ENCODE data around the gene PDZD4. TPM values are rescaled to one million over a fixed set of nuclear protein-coding genes. Genes with fewer than 3 reads are reported as not detected.
A peak's percentile ranks its signal among the peaks of the same experiment; 100 is the strongest.

Gene PDZD4
- total RNA-seq, 4 donors from 2014 or later: 20.0 to 48.4 (median 36.9) TPM

DNA sequence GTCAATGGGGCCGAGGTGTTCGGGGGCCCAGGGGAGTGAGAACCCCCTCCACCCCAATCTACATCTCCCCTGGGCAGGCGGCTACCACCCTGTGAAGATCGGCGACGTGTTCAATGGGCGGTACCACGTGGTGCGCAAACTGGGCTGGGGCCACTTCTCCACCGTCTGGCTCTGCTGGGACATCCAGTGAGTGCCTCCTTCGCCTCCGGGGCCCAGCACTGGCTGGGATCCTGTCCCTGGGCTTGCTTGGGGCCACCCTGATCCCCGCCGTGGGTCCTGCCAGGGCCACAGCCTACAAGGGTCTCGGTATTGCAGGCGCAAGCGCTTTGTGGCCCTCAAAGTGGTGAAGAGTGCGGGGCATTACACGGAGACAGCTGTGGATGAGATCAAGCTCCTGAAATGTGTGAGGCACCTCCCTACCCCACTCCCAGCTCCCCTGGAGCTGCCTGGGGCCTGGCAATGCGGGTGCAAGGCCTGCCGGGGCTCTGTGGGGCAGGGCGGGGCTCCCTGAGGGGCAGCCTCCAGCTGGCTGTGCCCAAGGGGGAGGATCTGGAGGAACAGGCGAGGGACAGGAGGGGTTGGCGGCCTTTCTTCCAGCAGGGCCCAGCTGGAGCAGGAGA is 48.8 kb downstream of the PDZD4 start:
- H3K27me3 ChIP-seq: no peaks in the 10 kb centered on the region
- no peak for DNase-seq (ENCODE audit: extremely low spot score)
- peak overlapping the region; percentile 57 to 81 (median 74) for H3K27ac ChIP-seq (replicated peaks in 1 of 4)
- no peak overlapping the region for H3K4me3 ChIP-seq
- intact Hi-C loops (cut with DNase I): no loop called here
- 82% methylated on average over 5 of the region's 24 CpGs for WGBS
- H3K36me3 ChIP-seq: peaks cover 0 to 41% (median 25%) of the 10 kb centered on the region in 4 donors
- H3K9me3 ChIP-seq: no peaks in the 10 kb centered on the region
- peaks cover 4 to 30% (median 19%) of the 10 kb centered on the region in 4 donors for H3K4me1 ChIP-seq
- TF ChIP-seq, protein P1, sequence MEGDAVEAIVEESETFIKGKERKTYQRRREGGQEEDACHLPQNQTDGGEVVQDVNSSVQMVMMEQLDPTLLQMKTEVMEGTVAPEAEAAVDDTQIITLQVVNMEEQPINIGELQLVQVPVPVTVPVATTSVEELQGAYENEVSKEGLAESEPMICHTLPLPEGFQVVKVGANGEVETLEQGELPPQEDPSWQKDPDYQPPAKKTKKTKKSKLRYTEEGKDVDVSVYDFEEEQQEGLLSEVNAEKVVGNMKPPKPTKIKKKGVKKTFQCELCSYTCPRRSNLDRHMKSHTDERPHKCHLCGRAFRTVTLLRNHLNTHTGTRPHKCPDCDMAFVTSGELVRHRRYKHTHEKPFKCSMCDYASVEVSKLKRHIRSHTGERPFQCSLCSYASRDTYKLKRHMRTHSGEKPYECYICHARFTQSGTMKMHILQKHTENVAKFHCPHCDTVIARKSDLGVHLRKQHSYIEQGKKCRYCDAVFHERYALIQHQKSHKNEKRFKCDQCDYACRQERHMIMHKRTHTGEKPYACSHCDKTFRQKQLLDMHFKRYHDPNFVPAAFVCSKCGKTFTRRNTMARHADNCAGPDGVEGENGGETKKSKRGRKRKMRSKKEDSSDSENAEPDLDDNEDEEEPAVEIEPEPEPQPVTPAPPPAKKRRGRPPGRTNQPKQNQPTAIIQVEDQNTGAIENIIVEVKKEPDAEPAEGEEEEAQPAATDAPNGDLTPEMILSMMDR (IDR thresholded peaks at IDR 0.05): no peak
- TF ChIP-seq EP300 (IDR thresholded peaks at IDR 0.05) (no peak), POLR2A (IDR thresholded peaks at IDR 0.05; ENCODE audit: low read depth) (no peak), POLR2AphosphoS5 (IDR thresholded peaks at IDR 0.05) (no peak)

DNA sequence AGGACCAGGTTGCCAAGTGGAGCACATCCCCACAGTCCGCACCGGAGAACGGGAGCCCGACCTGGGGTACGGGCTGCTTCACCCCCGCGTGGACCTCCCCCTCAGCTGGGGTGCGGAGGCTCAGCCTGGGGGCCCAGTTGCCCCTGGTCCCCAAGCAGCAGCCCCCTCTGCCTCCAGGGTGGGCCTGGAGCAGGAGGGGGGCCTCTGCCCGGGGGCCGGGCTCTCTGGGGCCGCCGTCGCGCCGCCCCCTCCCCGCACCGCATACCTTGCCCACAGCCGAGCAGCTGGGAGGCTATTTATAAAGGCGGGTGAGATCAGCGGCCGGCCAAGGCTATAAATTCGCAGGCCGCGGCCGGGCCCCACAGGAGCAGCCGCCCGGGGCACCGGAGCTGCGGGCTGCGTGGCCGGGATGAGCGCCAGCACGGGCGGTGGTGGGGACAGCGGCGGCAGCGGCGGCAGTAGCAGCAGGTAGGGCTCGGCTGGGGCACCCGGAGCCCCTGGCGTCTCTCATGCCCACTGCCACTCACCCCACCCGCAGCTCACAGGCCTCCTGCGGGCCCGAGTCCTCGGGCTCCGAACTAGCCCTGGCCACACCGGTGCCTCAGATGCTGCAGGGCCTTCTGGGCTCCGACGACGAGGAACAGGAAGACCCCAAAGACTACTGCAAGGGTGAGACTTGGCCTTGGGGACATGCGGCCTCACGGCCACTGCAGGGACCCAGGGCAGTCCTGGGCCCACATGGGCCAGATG is 49.5 kb downstream of the PDZD4 start, which contains the start of gene SRPK3:
SRPK3 (plus strand) TSS at position 364 of the 750 bp plus-strand sequence; CDS start at position 410, 46 bp downstream.
- 60% methylated on average over 5 of the region's 52 CpGs for WGBS
- intact Hi-C loops (cut with DNase I): no loop called here
- Histone ChIP-seq H3K36me3 (peaks cover 0 to 36% (median 20%) of the 10 kb centered on the region in 4 donors), H3K4me1 (peaks cover 4 to 30% (median 19%) of the 10 kb centered on the region in 4 donors), H3K9me3 (no peaks in the 10 kb centered on the region), H3K27ac (replicated peaks in 1 of 4) (peak within 1 kb of the TSS; percentile 57 to 81 (median 74)), H3K27me3 (no peaks in the 10 kb centered on the region), H3K4me3 (peak within 1 kb of the TSS; percentile 9 to 28 (median 14))
- no peak for DNase-seq (ENCODE audit: extremely low spot score)
- TF ChIP-seq, protein P1 (IDR thresholded peaks at IDR 0.05): no peak
- TF ChIP-seq EP300 (IDR thresholded peaks at IDR 0.05) (no peak), POLR2AphosphoS5 (IDR thresholded peaks at IDR 0.05) (peak in 1 of 2 donors; percentile 24), POLR2A (IDR thresholded peaks at IDR 0.05; ENCODE audit: low read depth) (peak; percentile 22)

DNA sequence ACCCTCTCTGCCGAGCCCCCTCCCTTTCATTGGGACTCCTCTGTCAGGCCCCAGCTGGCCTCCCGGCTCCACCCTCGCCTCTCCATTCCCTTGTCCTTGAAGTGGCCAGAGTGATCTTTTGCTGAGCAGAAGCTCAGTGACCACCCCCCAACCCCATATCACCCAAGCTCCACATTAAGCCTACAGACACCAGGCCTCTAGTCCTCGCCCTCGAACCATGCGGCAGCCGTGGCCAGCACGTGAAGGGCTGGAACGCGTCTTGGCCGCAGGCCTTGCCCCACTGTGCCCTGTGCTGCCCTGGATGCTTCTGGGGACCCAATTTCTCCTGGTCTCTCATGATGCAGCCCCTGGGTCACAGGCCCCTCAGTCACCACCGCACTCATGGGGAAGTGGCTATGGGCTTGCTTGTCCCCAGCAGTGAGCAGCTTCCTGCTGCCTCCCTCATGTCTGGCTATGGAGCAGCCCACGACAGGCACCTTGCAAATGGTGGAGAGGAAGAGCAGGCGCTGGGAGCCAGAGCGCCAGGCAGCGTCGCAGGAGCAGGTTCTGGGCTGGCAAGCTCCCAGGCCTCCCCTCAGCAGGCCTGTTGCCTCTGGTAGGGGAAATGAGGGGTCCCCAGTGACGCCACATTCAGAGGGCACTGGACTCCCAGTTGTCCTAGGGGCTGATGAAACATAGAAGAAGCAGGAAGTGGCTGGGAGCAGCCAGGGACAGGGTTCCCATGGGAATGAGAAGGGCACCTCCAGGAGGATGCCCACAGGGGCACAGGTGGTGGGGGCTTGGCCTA is 50.3 kb downstream of the PDZD4 start:
- Histone ChIP-seq H3K27ac (replicated peaks in 1 of 4) (peak overlapping the region; percentile 57 to 81 (median 74)), H3K4me1 (peaks cover 4 to 30% (median 19%) of the 10 kb centered on the region in 4 donors), H3K4me3 (peak overlapping the region in 3 of 4 donors; percentile 9 to 28 (median 16)), H3K36me3 (peaks cover 0 to 35% (median 16%) of the 10 kb centered on the region in 4 donors), H3K27me3 (no peaks in the 10 kb centered on the region), H3K9me3 (no peaks in the 10 kb centered on the region)
- intact Hi-C loops (cut with DNase I): no loop called here
- TF ChIP-seq EP300 (IDR thresholded peaks at IDR 0.05) (no peak), POLR2A (IDR thresholded peaks at IDR 0.05; ENCODE audit: low read depth) (no peak), POLR2AphosphoS5 (IDR thresholded peaks at IDR 0.05) (no peak)
- TF ChIP-seq, protein P1 (IDR thresholded peaks at IDR 0.05): no peak
- no peak for DNase-seq (ENCODE audit: extremely low spot score)
- 72% methylated on average over 10 of the region's 18 CpGs for WGBS

DNA sequence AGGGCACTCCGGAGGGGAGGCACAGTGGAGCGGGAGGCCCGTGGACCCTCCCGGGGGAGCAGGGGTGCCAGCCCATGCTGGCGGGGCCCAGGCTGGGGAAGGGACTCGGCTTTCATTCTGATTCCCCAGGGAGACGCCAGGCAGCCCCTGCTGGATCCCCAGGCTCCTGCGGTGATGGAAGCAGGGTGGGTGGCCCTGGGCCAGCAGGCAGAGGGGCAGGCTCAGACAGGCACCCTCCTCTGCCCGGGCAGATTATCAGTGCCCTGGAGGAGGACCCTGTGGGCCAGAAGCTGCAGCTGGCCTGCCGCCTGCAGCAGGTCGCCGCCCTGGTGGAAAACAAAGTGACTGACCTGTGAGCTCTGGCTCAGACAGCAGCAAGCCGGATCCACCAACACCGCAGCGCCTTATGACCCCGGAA is 51.7 kb downstream of the PDZD4 start:
- no peaks in the 10 kb centered on the region for H3K9me3 ChIP-seq
- no peak for TF ChIP-seq EP300 (IDR thresholded peaks at IDR 0.05)
- TF ChIP-seq POLR2A (IDR thresholded peaks at IDR 0.05; ENCODE audit: low read depth): no peak
- no peak for TF ChIP-seq POLR2AphosphoS5 (IDR thresholded peaks at IDR 0.05)
- TF ChIP-seq, protein P1 (IDR thresholded peaks at IDR 0.05): no peak
- no peak overlapping the region for H3K27ac ChIP-seq (replicated peaks in 1 of 4)
- peaks cover 0 to 39% (median 18%) of the 10 kb centered on the region in 4 donors for H3K36me3 ChIP-seq
- no peak for DNase-seq (ENCODE audit: extremely low spot score)
- no peaks in the 10 kb centered on the region for H3K27me3 ChIP-seq
- intact Hi-C loops (cut with DNase I): no loop called here
- WGBS: 84% methylated on average over 12 of the region's 16 CpGs
- H3K4me1 ChIP-seq: peaks cover 4 to 30% (median 19%) of the 10 kb centered on the region in 4 donors
- no peak overlapping the region for H3K4me3 ChIP-seq
